GM12864 (cell line): ENCODE measurements around the gene SPC24.
A peak's percentile ranks its signal among the peaks of the same experiment; 100 is the strongest.

ENCODE experiments used
- DNase-seq: peaks from one replicate; pipeline ENCODE4 v3.0.0-alpha.2; 2011; ENCODE audit warnings: low read depth
- H3K4me3 ChIP-seq: 2 replicates; pipeline ENCODE4 v1.5.1; 2011; ENCODE audit warnings: mild to moderate bottlenecking, low read depth, low read length, control low read depth
- CTCF ChIP-seq: IDR thresholded peaks from 2 replicates; pipeline ENCODE4 v1.5.1; 2011; ENCODE audit warnings: low read depth, mild to moderate bottlenecking, moderate library complexity, low read length, control low read depth, inconsistent platforms; ENCODE audit errors: missing control alignments

SPC24 gene

GRCh38 chr19:11159598-11160439 is 4.2 kb upstream of the SPC24 start:
- H3K4me3 ChIP-seq, result no peak overlapping the region
- no peak for DNase-seq
- no peak for TF ChIP-seq CTCF

GRCh38 chr19:11154683-11155047 is 917 bp downstream of the SPC24 start:
- TF ChIP-seq CTCF, result no peak
- DNase-seq, result no peak
- H3K4me3 ChIP-seq, result peak overlapping the region; percentile 95

- no peak for DNase-seq
- H3K4me3 ChIP-seq, result no peak overlapping the region
- TF ChIP-seq CTCF, result no peak
These were observed 3.1 kb downstream of the SPC24 start for GRCh38 chr19:11152318-11153062.

GRCh38 chr19:11151181-11151580 is 4.4 kb downstream of the SPC24 start:
- H3K4me3 ChIP-seq, result no peak overlapping the region
- TF ChIP-seq CTCF, result no peak
- no peak for DNase-seq

GRCh38 chr19:11148001-11148400 is 7.6 kb downstream of the SPC24 start:
- no peak overlapping the region for H3K4me3 ChIP-seq
- DNase-seq, result no peak
- TF ChIP-seq CTCF, result no peak

- TF ChIP-seq CTCF, result no peak
- no peak overlapping the region for H3K4me3 ChIP-seq
- DNase-seq, result no peak
These were observed 10.1 kb downstream of the SPC24 start for GRCh38 chr19:11145536-11145924.
